Measurements from ENCODE around the gene PTGER4.
"Not testable (repeated sequence)": the region's sequence is repeated elsewhere in the genome, so short reads cannot be mapped to it uniquely, and the experiment has no call there.

PTGER4 gene

GRCh38 chr5:40653221-40654022 lies 26.3 kb upstream of the PTGER4 start:
- TF ChIP-seq POLR2AphosphoS5 (IDR thresholded peaks at IDR 0.05; ENCODE audit: low read depth, low read length) (no peak), POLR2A (IDR thresholded peaks at IDR 0.05; ENCODE audit: low read depth, low read length) (no peak), TAF1 (IDR thresholded peaks at IDR 0.05; ENCODE audit: borderline replicate concordance, low read depth, low read length) (no peak)
- DNase-seq (ENCODE audit: insufficient read length) (no peak), FAIRE-seq (no peak)

GRCh38 chr5:40654377-40654991 lies 25.2 kb upstream of the PTGER4 start:
- DNase-seq (ENCODE audit: insufficient read length) (no peak), FAIRE-seq (no peak)
- no peak for TF ChIP-seq TAF1 (IDR thresholded peaks at IDR 0.05; ENCODE audit: borderline replicate concordance, low read depth, low read length)
- TF ChIP-seq POLR2A (IDR thresholded peaks at IDR 0.05; ENCODE audit: low read depth, low read length) = no peak
- no peak for TF ChIP-seq POLR2AphosphoS5 (IDR thresholded peaks at IDR 0.05; ENCODE audit: low read depth, low read length)

- TF ChIP-seq TAF1 (IDR thresholded peaks at IDR 0.05; ENCODE audit: borderline replicate concordance, low read depth, low read length) = no peak
- no peak for FAIRE-seq
- DNase-seq (ENCODE audit: insufficient read length) = no peak
These were observed 24.6 kb upstream of the PTGER4 start for GRCh38 chr5:40655138-40655537.

- not testable (repeated sequence) for DNase-seq (ENCODE audit: insufficient read length)
These were observed 23.6 kb upstream of the PTGER4 start for GRCh38 chr5:40656091-40656490.

DNA sequence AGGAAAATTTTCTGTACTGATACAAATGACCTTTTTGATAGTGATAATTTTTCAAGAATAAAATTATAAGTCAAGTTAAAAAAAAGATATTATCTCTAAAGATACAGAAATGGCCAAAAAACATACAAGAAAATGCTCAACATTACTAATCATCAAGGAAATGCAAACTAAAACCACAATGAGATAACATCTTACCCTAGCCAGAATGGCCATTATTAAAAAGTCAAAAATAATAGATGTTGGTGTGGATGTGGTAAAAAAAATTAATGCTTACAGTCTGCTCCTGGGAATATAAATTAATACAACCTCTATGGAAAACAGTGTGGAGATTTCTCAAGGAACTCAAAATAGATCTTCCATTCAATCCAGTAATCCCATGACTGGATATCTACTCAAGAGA lies 22.9 kb upstream of the PTGER4 start:
- no peak for DNase-seq (ENCODE audit: insufficient read length)
- TF ChIP-seq POLR2A (IDR thresholded peaks at IDR 0.05; ENCODE audit: low read depth, low read length) (no peak), POLR2AphosphoS5 (IDR thresholded peaks at IDR 0.05; ENCODE audit: low read depth, low read length) (no peak), TAF1 (IDR thresholded peaks at IDR 0.05; ENCODE audit: borderline replicate concordance, low read depth, low read length) (no peak)
- no peak for FAIRE-seq

More at GRCh38 chr5:40656091-40656490, 23.6 kb upstream of the PTGER4 start:
- FAIRE-seq = not testable (repeated sequence)

DNA sequence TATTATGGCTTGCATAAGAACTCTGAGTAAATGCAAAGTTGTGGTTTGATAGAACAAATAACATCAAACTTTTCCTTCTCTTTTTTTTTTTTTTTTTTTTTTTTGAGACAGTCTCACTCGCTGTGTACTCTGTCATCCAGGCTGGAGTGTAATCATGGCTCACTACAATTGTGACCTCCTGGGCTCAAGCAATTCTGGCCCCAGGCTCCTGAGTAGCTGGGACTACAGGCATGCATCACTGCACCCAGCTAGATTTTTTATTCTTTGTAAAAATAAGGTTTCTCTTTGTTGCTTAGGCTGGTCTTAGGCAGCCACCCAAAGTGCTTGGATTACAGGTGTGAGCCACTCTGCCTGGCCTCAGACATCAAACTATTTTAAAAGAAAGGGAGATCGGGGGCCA lies 19.0 kb upstream of the PTGER4 start:
- DNase-seq (ENCODE audit: insufficient read length) (no peak), FAIRE-seq (no peak)
- no peak for TF ChIP-seq TAF1 (IDR thresholded peaks at IDR 0.05; ENCODE audit: borderline replicate concordance, low read depth, low read length)

GRCh38 chr5:40665635-40666298 lies 13.9 kb upstream of the PTGER4 start:
- no peak for TF ChIP-seq TAF1 (IDR thresholded peaks at IDR 0.05; ENCODE audit: borderline replicate concordance, low read depth, low read length)
- TF ChIP-seq POLR2AphosphoS5 (IDR thresholded peaks at IDR 0.05; ENCODE audit: low read depth, low read length) = no peak
- no peak for TF ChIP-seq POLR2A (IDR thresholded peaks at IDR 0.05; ENCODE audit: low read depth, low read length)
- DNase-seq (ENCODE audit: insufficient read length) (no peak), FAIRE-seq (no peak)

DNA sequence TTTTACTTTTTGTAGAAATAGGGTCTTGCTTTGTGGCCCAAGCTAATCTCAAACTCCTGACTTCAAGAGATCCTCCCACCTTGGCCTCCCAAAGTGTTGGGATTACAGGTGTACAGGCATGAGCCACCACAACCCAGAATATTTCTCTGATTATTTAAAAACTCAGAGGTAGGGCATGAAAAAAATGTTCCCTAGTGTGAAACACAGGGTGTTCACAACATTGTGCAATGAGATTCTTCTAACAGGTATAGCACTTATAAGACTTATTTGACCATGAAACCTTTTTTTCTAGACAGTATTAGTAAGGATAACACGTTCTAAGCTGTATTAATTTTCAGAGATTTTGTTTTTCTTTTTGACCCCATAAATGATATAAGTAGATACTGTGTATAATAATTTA lies 13.1 kb upstream of the PTGER4 start:
- DNase-seq (ENCODE audit: insufficient read length) (no peak), FAIRE-seq (no peak)
- no peak for TF ChIP-seq POLR2AphosphoS5 (IDR thresholded peaks at IDR 0.05; ENCODE audit: low read depth, low read length)

DNA sequence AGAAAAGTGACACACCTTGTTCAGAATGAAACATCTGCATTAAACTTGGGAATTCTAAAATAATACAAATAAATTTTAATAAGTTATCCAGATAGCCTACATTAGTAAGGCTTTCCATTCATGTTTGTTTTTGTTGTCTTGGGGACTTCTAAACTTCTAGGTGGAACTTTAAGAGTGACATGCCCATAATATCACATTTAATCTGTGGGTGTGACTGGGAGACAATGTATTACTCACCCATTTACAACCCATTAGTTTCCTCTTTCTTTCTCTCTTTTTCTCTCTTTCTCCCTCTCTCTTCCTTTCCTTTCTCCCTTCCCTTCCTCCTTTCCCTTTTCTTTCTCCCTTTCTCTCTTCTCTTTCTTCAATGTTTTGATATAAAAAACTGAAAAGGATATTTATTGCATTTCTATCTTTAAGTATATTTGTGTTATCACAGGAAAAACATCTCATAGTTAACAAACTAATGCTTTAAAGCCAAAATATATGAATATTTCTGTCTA lies 12.5 kb upstream of the PTGER4 start:
- FAIRE-seq = no peak

DNA sequence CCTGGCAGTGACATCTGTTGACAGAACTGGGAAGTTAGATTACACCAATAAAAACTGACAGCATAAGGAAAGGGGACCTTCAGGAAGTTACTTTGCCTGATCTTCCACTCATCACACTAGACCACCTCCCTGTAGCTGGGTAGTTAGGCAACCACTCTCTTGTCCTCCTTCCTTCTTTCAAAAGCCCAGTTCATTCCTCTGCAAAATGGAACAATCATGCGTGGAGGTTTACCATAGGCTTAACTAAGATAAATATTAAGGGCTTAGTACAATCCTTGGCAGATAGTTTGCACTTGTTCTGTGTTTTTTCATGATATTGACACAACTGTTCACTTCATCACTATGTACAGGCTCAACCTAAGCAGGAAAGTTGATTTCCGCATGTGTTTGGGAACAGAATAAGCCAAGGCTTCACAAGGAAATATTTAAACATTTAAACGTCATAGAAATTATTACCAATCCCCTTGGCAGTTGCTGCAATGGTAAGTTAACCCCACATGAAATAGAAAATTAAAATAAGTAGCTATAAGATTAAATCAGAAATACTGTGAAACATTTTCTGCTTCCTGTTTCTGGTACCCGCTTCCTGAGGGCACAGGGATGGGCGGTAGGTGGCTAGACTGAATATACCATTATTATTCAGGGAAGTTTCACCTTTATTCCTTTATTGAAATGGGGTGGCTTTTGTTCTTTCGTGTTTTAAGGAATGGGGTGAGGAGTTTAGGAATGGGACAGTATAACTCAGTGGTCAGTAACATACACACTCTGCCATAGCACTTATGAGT lies 9.9 kb upstream of the PTGER4 start:
- no peak for TF ChIP-seq POLR2AphosphoS5 (IDR thresholded peaks at IDR 0.05; ENCODE audit: low read depth, low read length)
- TF ChIP-seq TAF1 (IDR thresholded peaks at IDR 0.05; ENCODE audit: borderline replicate concordance, low read depth, low read length) = no peak
- TF ChIP-seq POLR2A (IDR thresholded peaks at IDR 0.05; ENCODE audit: low read depth, low read length) = no peak
- FAIRE-seq (no peak), DNase-seq (ENCODE audit: insufficient read length) (no peak)

More for the DNA sequence above, 12.5 kb upstream of the PTGER4 start:
- no peak for TF ChIP-seq POLR2A (IDR thresholded peaks at IDR 0.05; ENCODE audit: low read depth, low read length)
- no peak for TF ChIP-seq TAF1 (IDR thresholded peaks at IDR 0.05; ENCODE audit: borderline replicate concordance, low read depth, low read length)
- no peak for TF ChIP-seq POLR2AphosphoS5 (IDR thresholded peaks at IDR 0.05; ENCODE audit: low read depth, low read length)
- DNase-seq (ENCODE audit: insufficient read length) = no peak

DNA sequence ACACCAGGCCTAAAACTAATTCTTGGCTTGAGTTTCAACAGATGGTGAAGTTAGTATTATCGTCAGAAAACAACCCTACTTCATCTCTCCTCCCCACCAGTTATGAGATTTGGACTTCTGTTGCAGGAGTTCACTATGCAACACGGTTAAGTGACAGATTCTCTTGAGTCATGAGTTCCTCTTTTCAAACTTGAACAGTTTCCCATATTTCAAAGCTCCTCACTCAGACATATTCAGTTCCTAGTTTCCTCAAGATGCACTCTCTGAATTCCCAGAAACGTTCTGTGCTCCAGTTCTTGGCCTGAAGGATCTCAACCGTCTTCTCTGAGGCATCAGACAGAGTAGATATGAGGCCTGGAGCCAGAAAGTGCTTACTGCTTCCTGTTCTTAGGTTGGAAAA lies 7.3 kb upstream of the PTGER4 start:
- FAIRE-seq (no peak), DNase-seq (ENCODE audit: insufficient read length) (no peak)
- TF ChIP-seq POLR2AphosphoS5 (IDR thresholded peaks at IDR 0.05; ENCODE audit: low read depth, low read length) (no peak), POLR2A (IDR thresholded peaks at IDR 0.05; ENCODE audit: low read depth, low read length) (no peak), TAF1 (IDR thresholded peaks at IDR 0.05; ENCODE audit: borderline replicate concordance, low read depth, low read length) (no peak)

Data from GM12892 (cell line).